ENCODE data around the gene PSMB2. TPM values are rescaled to one million over a fixed set of nuclear protein-coding genes. Genes with fewer than 3 reads are reported as not detected.

Gene PSMB2
- total and polyA plus RNA-seq, 7 donors = 38.6 to 117 (median 68.2) TPM

DNA sequence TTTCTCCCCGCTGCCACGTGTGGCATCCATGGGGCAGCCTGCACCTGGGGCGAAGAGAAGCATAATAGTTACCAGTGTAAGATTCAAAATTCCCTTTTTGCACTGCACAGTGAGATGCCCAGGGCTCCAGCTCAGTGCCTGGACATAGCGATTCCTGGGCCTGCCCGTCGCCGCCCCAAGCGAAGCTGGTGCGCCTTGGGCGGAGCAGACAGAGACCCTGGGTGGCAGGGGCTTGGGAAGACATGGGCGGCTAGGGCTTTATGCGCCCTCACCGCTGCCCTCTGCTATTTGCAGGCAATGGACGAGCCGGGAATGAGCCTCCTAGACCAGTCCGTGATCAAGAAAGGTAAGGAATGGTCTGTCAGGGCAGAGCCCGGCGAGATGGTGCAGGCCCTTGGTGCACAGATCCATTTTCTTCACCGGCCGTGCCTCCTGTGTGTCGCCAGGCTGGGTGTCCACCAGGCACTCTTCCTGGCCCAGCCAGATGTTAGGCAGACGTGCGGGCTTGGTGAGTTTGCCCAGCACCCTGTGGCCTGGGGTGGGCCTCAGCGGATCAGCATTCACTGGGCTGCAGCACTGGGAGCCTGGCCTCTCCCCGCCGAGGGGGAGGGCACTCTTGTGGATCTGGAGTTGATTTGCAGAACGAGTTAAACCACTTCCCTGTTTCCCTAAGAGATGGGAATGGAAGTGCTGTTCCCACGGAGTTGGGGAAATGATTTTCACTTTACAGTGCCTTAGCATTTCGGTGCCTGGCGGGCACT, 66.5 kb downstream of the PSMB2 start:
- Histone ChIP-seq H3K36me3 (ENCODE audit: insufficient read depth in 1 of 2, low read depth in 1 of 2) (no peaks in the 10 kb centered on the region), H3K27me3 (ENCODE audit: insufficient read depth in 3 of 3, low read length in 2 of 3) (peaks cover 0 to 86% (median 36%) of the 10 kb centered on the region in 3 donors), H3K4me1 (peaks cover 11% of the 10 kb centered on the region), H3K9me3 (no peaks in the 10 kb centered on the region), H3K4me3 (no peak overlapping the region), H3K27ac (no peak overlapping the region)
- WGBS, 3 donors = 82 to 88% (median 87%) methylated on average over 30 of the region's 30 CpGs
- DNase-seq (no peak), ATAC-seq (no peak)
- intact Hi-C loops (cut with DNase I) = no loop called here
- no peak for TF ChIP-seq CTCF (IDR thresholded peaks at IDR 0.05)

GRCh38 chr1:35574125-35574654, 67.1 kb downstream of the PSMB2 start:
- no peak for TF ChIP-seq CTCF (IDR thresholded peaks at IDR 0.05)
- 35 to 38% (median 36%) methylated on average over 41 to 48 of the region's 48 CpGs for WGBS, 3 donors
- Histone ChIP-seq H3K9me3 (no peaks in the 10 kb centered on the region), H3K4me3 (no peak overlapping the region), H3K27me3 (ENCODE audit: insufficient read depth in 3 of 3, low read length in 2 of 3) (peaks cover 0 to 88% (median 36%) of the 10 kb centered on the region in 3 donors), H3K27ac (no peak overlapping the region), H3K36me3 (ENCODE audit: insufficient read depth in 1 of 2, low read depth in 1 of 2) (no peaks in the 10 kb centered on the region), H3K4me1 (peaks cover 11% of the 10 kb centered on the region)
- DNase-seq (no peak), ATAC-seq (no peak)
- intact Hi-C loops (cut with DNase I) = no loop called here

DNA sequence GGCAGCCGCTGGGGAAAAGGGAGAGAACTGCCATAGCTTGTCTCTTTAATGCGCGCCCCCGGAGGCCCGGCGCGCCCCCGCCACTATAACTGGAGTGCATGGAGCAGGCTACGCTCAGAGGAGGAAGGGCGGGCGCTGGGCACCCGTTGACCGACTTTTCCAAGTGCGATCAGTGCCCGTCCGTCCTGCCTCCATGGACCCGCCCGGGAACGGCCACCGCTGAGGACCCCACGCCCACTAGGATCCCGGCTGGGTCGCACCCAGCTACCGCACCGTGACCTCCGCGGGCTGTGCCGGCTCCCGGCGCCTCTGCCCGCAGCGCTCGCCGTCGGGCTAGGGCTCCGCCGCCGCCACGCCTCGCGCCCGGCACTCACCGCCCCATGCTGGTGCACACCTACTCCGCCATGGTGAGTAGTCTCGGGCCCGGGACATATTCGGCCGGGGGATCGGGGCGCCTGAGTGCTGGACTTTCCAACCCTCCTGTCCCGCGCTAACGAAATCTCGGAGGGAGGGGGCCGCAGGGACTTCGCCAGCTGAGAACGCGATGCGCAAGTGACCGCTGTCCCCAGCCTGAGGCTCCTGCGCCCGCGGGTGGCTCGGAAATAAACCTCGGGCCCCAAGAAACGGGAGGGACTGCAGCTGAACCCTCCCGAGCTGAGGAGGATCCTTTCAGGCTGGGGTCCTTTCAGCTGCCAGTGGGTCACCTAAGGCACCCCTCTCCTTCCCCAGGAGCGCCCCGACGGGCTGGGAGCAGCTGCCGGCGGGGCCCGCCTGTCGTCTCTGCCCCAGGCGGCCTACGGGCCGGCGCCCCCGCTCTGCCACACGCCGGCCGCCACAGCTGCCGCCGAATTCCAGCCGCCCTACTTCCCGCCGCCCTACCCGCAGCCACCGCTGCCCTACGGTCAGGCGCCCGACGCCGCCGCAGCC, 67.9 kb downstream of the PSMB2 start, which contains the start of gene TFAP2E:
Gene TFAP2E (plus strand): TSS at position 117 of the 927 bp plus-strand sequence. CDS start 264 bp downstream, at position 381.
- no peak within 1 kb of the TSS for H3K27ac ChIP-seq
- H3K27me3 ChIP-seq (ENCODE audit: insufficient read depth in 3 of 3, low read length in 2 of 3) = peaks cover 0 to 87% (median 36%) of the 10 kb centered on the region in 3 donors
- no peaks in the 10 kb centered on the region for H3K9me3 ChIP-seq
- ATAC-seq (peak; percentile 21 to 43 (median 32)), DNase-seq (peak in 1 of 2 donors; percentile 36)
- WGBS, 3 donors = 4 to 8% (median 6%) methylated on average over 63 to 95 of the region's 95 CpGs
- no peak for TF ChIP-seq CTCF (IDR thresholded peaks at IDR 0.05)
- H3K4me1 ChIP-seq = peaks cover 11% of the 10 kb centered on the region
- intact Hi-C loops (cut with DNase I) = loop anchor here in 1 of 2 donors (2.0 kb wide), 1 partner anchor 145 kb away; the partner anchor contains the start of gene C1orf216
- no peaks in the 10 kb centered on the region for H3K36me3 ChIP-seq (ENCODE audit: insufficient read depth in 1 of 2, low read depth in 1 of 2)
- peak within 1 kb of the TSS; percentile 60 for H3K4me3 ChIP-seq

DNA sequence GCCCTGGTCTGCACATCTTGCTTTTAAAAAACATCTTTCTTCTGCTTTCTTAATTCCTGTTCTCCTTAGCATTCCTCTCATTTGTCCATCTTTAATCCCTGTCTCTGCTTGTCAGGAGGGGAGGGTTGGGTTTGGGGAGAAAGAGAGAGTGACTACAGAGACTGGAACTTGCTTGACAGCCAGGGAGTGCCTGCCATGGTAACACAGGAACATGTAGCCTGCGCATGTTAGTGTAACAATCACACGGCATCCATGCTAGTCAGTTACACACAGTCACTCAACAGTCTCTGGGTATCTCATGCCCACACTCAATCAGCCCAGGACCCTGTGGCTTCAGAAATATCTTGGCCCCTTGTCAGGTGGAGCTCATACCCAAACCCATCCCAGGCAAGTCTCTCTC, 69.0 kb downstream of the PSMB2 start:
- Histone ChIP-seq H3K4me1 (peaks cover 11% of the 10 kb centered on the region), H3K36me3 (ENCODE audit: insufficient read depth in 1 of 2, low read depth in 1 of 2) (no peaks in the 10 kb centered on the region), H3K27me3 (ENCODE audit: insufficient read depth in 3 of 3, low read length in 2 of 3) (peaks cover 0 to 75% (median 36%) of the 10 kb centered on the region in 3 donors), H3K27ac (no peak overlapping the region), H3K4me3 (no peak overlapping the region), H3K9me3 (no peaks in the 10 kb centered on the region)
- intact Hi-C loops (cut with DNase I) = loop anchor here in 1 of 2 donors (2.0 kb wide), 1 partner anchor 147 kb away; the partner anchor contains the start of gene C1orf216
- no peak for TF ChIP-seq CTCF (IDR thresholded peaks at IDR 0.05)
- no peak for DNase-seq
- ATAC-seq = no peak
- WGBS, 3 donors = 96 to 97% (median 96%) methylated on average over 2 of the region's 2 CpGs

Data from psoas muscle (tissue), 8 donors.